ENCODE measurements around the gene SMARCB1. TPM values are rescaled to one million over a fixed set of nuclear protein-coding genes. Genes with fewer than 3 reads are reported as not detected.

SMARCB1 gene
- total and polyA plus RNA-seq, 2 experiments from 2014 or later, result 114 to 132 TPM

- no peaks in the 10 kb centered on the region for H3K9me2 ChIP-seq (ENCODE audit: insufficient read depth)
- peak; percentile 98 for DNase-seq (ENCODE audit: low spot score)
- peak within 1 kb of the TSS; percentile 92 for H2AFZ ChIP-seq
- H3K4me3 ChIP-seq, result peak within 1 kb of the TSS; percentile 75
- H3K36me3 Mint-ChIP-seq (ENCODE audit: low read depth), result peaks cover 5% of the 10 kb centered on the region
- H3K4me3 Mint-ChIP-seq, result peak within 1 kb of the TSS; percentile 79
- peaks cover 21% of the 10 kb centered on the region for H3K4me1 Mint-ChIP-seq
- H3K4me1 ChIP-seq (ENCODE audit: insufficient read depth), result peaks cover 11% of the 10 kb centered on the region
- TF ChIP-seq POLR2AphosphoS5 (IDR thresholded peaks at IDR 0.05; ENCODE audit: low read depth), result peak; percentile 91
- TF ChIP-seq EZH2 (IDR thresholded peaks at IDR 0.05; ENCODE audit: low read depth, unreplicated experiment), result no peak
- TF ChIP-seq CTCF (conservative IDR thresholded peaks at IDR 0.05; ENCODE audit: low read depth in 2 of 2), result peak; percentile 15 to 20; a peak in 1 of 4 replicates
- peak; percentile 89 for ATAC-seq
- peaks cover 25% of the 10 kb centered on the region for H3F3A ChIP-seq (replicated peaks; ENCODE audit: low read depth)
- H3K27ac Mint-ChIP-seq, result peak within 1 kb of the TSS; percentile 94
- peak within 1 kb of the TSS; percentile 94 for H3K4me2 ChIP-seq
- H3K27ac ChIP-seq (ENCODE audit: low read depth), result peak within 1 kb of the TSS; percentile 92
- H3K27me3 Mint-ChIP-seq (ENCODE audit: insufficient read depth, low read depth, poor library complexity), result peaks cover 15% of the 10 kb centered on the region
- H3K36me3 ChIP-seq (ENCODE audit: insufficient read depth), result no peaks in the 10 kb centered on the region
- no peaks in the 10 kb centered on the region for H3K27me3 ChIP-seq (ENCODE audit: insufficient read depth)
- peaks cover 3% of the 10 kb centered on the region for H3K79me2 ChIP-seq (replicated peaks; ENCODE audit: insufficient read depth)
- no peaks in the 10 kb centered on the region; the same call in 1 of the 2 replicates for H4K20me1 ChIP-seq (replicated peaks; ENCODE audit: insufficient read depth)
- no peaks in the 10 kb centered on the region for H3K9me3 Mint-ChIP-seq
Measured at GRCh38 chr22:23857606-23858483, 71.1 kb downstream of the SMARCB1 start, which contains the start of gene SLC2A11. SLC2A11 (plus strand) TSS chr22:23857875; CDS start chr22:23858000, 125 bp downstream.

GRCh38 chr22:23858484-23858815 is 71.7 kb downstream of the SMARCB1 start:
- Histone ChIP-seq H3K36me3 (ENCODE audit: insufficient read depth) (no peaks in the 10 kb centered on the region), H4K20me1 (replicated peaks; ENCODE audit: insufficient read depth) (no peaks in the 10 kb centered on the region; the same call in 1 of the 2 replicates), H3K9me2 (ENCODE audit: insufficient read depth) (no peaks in the 10 kb centered on the region), H3K4me3 (peak overlapping the region; percentile 75), H3K27me3 (ENCODE audit: insufficient read depth) (no peaks in the 10 kb centered on the region), H3F3A (replicated peaks; ENCODE audit: low read depth) (peaks cover 25% of the 10 kb centered on the region), H3K79me2 (replicated peaks; ENCODE audit: insufficient read depth) (peaks cover 3% of the 10 kb centered on the region), H2AFZ (no peak overlapping the region), H3K4me1 (ENCODE audit: insufficient read depth) (peaks cover 11% of the 10 kb centered on the region), H3K27ac (ENCODE audit: low read depth) (peak overlapping the region; percentile 92; the same call in 1 of the 2 replicates), H3K4me2 (peak overlapping the region; percentile 94)
- H3K27me3 Mint-ChIP-seq (ENCODE audit: insufficient read depth, low read depth, poor library complexity), result peaks cover 15% of the 10 kb centered on the region
- peak overlapping the region; percentile 79 for H3K4me3 Mint-ChIP-seq
- DNase-seq (ENCODE audit: low spot score), result no peak
- no peak for ATAC-seq
- no peaks in the 10 kb centered on the region for H3K9me3 Mint-ChIP-seq
- H3K27ac Mint-ChIP-seq, result no peak overlapping the region
- H3K4me1 Mint-ChIP-seq, result peaks cover 21% of the 10 kb centered on the region
- peaks cover 9% of the 10 kb centered on the region for H3K36me3 Mint-ChIP-seq (ENCODE audit: low read depth)
- TF ChIP-seq EZH2phosphoT487 (IDR thresholded peaks at IDR 0.05; ENCODE audit: unreplicated experiment), result no peak
- TF ChIP-seq REST (IDR thresholded peaks at IDR 0.05; ENCODE audit: unreplicated experiment), result no peak
- no peak for TF ChIP-seq NANOG (IDR thresholded peaks at IDR 0.05; ENCODE audit: borderline replicate concordance)
- no peak for TF ChIP-seq ZNF114 (CRISPR knock-in tag; IDR thresholded peaks at IDR 0.05)
- no peak for TF ChIP-seq ZNF462 (CRISPR knock-in tag; IDR thresholded peaks at IDR 0.05)

Data from GM23338 (cell line).